GM11168 (cell line): ENCODE results near the gene CHCHD3.

Experiments
- in situ Hi-C: fragments of 300-500 bp; cut with MboI; formaldehyde crosslinking; loops from one replicate; pipeline ENCODE4 v1.12.0; 2022; ENCODE audit warnings: low sequenced_read_pairs; ENCODE audit not compliant: unreplicated experiment

The CHCHD3 gene

DNA sequence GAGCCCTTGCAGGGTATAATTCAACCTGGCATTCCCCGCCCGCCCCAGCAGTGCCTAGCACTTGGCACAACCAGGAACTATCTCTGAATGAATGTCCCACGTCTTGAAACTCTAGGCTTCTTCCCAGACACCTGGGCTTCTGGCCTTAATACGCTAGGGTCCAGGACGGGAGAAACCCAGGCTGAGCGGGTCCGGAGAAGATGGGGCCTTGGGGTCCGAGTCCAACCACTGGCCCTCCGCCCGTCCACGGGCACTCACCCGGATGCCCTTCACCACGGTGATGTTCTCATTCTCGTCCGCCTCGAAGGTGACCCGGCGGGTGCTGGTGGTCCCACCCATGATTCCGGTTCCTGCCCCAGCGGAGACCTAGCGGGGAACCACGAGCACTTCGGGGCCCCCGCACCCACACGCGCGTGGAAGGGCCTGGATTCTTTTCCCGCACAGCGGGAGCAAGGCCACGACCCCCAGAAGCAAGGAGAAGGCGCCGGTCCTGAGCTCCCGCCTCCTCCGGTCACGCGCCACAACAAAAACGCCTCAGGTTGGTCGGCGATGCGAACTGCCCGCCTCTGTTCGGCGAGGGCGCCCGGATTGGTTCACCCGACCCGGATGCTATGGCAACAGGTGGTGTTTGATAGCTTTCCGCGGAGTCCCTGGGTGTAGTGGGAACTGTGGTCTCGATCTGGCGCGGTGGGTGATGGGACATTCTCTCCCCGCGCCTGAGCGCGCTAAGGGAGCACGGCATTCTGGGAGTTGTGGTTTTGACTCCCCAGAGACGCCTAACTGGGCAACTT is at the start of gene CHCHD3:
Gene CHCHD3 (minus strand): TSS at position 492 of the 791 bp plus-strand sequence. CDS start 153 bp downstream, at position 339.
- in situ Hi-C loops: no loop called here

DNA sequence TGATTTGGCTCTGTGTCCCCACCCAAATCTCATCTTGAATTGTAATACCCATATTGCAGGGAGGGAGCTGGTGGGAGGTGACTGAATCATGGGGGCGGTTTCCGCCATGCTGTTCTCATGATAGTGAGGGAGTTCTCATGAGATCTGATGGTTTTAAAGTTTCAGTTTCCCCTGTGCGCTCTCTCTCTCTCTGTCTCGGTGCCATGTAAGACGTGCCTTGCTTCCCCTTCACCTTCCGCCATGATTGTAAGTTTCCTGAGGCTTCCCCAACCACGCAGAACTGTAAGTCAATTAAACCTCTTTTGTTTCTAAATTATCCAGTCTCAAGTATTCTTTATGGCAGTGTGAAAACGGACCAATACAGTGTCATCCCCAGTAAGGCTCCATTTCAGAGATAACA is 48.3 kb upstream of the CHCHD3 start:
- in situ Hi-C loops: no loop called here

DNA sequence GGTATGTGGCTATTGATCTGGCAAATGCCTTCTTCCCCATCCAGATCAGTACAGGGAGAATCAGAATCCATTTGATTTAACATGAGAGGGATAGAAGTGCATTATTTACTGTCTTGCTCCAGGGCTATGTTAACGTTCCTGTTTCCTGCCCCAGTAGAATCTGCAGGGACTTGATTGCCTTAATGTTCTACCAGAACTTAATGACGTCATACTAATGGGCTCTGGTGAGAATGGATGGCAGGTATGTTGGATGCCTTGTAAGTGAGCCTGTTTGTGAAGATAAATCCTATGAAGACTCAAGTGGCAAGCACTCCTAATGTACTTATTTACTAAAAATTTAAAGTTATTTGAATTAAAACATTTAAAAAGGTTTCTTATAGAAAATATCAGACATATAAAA is 44.5 kb upstream of the CHCHD3 start:
- in situ Hi-C loops: no loop called here

DNA sequence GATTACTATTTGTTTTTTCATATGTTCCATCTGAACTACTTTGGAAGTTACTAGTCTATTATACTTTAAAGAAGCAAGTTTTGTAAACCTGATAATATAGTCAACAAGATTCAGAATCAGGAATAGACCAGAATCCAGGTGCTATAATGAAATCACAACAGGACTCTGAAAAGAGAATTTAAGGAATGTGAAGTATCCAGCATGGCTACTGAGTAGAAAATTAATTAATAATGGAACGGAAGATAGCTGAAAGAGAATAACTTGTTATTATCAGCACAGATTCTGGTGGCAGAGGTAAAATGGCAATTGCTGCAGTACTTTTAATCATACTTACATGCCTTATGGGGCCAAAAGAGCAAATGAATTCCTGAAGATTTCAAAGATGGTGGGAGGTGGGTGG is 43.1 kb upstream of the CHCHD3 start:
- in situ Hi-C loops: no loop called here

DNA sequence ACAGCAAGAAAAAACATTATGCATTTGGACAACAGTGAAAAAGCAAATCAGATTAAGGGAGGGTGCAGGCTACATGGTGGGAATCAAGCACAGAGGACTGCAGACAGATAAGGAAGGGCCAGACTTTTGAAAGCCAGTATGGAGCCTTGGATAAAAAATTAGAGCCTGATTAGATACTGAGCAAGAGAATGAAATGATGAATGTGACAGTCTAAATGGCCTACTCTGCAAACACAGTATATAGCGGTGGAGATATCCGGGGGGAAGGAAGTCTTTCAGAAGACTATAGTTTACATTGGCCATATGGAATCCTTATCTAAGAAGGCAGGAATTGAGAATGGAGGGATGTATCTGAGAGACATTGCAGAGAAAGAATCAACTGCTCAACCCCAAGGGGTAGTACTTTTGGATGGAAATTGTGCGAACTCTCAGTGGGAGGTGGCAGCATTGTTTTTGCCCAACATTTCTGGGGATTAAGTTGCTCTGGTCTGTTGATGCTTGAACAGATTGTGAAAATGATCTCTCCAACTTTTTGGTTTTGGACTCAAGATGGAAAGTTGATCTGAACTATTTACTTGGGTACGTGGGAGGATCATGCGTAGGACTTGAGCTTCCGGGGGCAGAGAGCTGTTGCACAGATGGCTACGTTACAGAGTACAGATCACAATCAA is 39.4 kb upstream of the CHCHD3 start:
- in situ Hi-C loops: no loop called here

DNA sequence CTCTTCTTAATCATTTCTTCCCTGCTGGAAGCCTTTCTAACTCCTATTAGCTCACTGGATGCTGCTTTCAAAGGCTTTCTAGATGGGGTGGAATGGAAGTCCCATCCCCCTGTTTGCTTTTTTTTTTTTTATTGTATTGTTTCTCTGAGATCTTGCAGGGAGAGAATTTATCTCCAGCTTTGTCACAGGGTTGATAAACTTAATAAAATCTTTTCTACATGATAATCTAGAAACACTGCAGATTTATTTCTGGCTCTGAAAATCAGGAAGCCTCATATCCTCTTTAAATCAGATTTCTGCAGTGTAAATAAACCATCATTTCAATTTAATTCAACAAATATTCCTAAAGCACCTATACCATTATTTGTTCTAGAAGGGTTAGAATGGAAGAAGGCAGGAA is 37.2 kb upstream of the CHCHD3 start:
- in situ Hi-C loops: no loop called here

DNA sequence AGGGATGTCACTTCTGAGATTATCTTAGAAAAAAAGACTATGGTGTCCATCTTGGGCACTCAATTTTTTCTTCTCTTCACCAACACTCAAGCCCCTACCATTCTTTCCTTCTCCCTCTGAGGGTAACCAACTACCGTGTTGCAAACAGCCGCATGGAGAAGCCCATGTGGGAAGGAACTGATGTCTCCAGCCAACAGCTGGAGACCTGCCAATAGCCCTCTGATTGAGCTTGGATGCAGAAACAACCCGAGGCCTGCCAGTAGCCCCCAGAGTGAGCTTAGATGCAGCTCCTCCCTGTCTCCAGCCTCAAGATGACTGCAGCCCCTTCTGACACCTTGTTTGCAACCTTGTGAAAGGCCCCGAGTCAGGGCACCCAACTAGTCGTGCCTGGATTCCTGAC is 36.4 kb upstream of the CHCHD3 start:
- in situ Hi-C loops: no loop called here

DNA sequence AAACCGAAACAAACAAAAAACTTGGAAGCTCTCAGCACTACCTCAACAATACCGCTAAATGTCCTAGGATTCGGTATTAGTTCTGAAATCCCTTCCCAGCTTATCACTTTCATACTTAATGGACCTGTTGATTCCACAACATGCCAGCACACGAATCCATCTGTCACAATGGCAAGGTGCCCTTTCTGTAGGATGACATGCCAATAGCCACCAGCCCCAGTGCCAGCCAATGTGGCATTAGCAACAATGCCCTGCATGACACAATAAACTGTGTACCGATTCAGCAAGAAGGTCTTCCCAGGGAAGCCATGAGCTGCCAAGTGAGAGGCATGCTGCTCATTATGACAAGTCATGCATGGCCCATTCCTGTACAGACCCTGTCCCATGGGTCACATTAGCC is 35.6 kb upstream of the CHCHD3 start:
- in situ Hi-C loops: no loop called here

DNA sequence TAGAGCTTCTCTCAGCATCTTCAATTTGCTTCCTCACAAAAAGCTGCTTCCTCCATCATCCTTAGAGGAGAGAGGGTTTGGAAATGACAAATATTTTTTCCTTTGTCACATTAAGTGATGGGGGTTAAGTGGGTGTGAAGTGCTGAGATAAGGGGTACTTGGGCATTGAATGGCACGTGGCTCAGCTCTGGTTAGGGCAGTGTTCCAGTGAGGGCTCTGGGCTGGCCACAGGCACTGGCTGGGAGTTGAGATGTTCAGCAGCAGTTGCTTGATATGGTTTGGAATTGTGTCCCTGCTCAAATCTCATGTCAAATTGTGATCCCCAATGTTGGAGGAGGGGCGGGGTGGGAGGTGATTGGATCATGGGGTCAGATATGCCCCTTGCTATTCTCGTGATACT is 33.7 kb upstream of the CHCHD3 start:
- in situ Hi-C loops: no loop called here

DNA sequence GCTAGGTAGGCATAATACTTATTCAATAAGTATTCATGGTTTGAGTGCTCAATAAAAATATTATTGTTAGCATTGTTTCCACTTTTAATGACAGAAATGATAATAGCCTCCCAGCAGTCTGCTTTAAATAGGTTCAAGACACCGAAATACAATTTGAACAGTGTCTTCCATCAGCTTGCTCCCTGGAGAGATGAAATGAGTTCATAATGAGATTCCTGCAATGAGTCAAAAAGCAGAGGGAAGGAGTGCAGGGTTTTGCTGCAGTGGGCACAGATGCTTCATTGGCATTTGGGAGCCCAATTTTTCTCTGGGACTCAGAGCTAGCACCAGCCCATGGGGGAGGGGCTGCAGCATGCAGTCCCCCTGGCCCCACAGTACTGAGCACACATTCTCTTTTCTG is 32.6 kb upstream of the CHCHD3 start:
- in situ Hi-C loops: no loop called here

DNA sequence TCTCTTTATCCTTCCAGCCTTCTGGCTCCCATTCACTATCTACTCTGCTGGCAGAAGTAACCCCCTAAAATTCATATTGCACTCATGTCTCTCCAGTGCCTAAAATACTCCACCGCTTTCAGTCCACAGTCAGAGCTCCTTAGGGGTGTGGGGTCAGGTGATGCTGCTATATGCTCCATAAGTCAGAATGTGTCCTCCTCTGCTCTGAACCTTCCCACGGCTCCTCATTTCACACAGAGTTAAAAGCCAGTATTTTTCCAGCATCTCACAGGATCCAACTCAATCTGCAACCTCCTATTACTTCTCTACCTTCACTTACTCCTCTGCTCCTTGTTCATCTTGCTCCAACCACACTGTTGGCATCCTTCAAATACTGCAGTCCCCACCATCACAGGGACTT is 31.1 kb upstream of the CHCHD3 start:
- in situ Hi-C loops: no loop called here

DNA sequence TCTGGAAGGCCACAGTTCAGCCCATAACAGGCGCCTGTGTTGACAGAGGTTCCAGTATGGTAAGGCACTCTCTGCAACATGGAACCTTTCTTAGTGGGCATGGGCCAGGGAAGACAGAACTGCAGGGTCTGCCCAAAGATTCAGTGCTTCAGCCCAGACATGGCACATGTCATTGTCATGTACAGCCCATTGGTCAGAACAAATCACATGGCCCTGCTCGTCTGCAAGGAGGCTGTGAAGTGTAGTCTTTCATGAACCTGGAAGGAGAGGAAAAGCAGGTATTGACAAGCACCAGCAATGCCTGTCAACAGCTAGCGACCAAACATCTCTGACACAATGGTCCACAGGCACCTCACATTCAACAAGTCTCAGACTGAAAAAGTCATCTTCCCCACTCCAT is 30.4 kb upstream of the CHCHD3 start:
- in situ Hi-C loops: no loop called here

DNA sequence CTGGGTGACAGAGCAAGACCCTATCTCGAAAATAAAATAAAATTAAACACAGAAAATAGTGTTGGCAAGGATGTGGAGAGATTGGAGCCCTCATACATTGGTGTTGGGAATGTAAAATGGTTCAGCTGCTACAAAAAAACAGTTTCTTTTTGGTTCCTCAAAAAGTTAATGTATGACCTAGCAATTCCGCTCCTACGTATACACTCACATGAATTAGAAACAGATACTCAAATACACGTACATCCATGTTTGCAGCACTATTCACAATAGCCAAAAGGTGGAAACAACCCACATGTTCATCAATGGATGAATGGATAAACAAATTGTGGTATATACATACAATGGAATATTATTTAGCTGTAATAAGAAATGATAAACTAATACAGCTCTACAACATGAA is 28.4 kb upstream of the CHCHD3 start:
- in situ Hi-C loops: no loop called here

DNA sequence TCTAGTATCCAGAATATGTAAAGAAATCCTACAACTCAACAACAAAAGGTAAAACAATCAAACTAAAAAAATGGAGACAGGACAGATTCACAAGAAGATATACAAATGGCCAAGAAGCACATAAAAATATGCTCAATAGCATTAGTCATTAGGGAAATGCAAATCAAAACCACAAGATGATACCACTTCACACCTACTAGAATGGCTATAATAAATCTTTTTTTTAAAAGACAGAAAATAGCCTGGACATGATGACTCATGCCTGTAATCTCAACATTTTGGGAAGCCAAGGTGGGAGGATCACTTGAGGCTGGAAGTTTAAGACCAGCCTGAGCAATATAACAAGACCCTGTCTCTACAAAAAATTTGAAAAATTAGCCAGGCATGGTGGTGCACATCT is 27.9 kb upstream of the CHCHD3 start:
- in situ Hi-C loops: no loop called here

DNA sequence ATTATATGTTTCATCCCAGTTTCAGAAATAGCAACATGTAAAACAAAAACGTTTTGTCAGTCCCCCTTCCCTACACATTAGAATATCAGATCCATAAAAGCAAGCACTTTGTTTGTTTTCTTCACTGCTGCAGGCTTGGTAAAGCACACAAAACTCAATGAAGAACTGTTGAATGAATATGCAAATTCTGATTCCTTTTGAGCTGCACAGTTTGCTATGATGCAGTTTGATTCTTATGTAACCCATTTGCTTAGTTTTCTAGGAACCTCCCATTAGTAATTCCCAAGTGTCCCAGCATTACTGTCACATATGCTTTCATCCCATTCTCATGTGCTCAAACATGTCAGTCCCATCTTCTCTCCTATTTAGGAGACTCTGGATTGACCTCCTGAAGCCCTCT is 26.1 kb upstream of the CHCHD3 start:
- in situ Hi-C loops: no loop called here

DNA sequence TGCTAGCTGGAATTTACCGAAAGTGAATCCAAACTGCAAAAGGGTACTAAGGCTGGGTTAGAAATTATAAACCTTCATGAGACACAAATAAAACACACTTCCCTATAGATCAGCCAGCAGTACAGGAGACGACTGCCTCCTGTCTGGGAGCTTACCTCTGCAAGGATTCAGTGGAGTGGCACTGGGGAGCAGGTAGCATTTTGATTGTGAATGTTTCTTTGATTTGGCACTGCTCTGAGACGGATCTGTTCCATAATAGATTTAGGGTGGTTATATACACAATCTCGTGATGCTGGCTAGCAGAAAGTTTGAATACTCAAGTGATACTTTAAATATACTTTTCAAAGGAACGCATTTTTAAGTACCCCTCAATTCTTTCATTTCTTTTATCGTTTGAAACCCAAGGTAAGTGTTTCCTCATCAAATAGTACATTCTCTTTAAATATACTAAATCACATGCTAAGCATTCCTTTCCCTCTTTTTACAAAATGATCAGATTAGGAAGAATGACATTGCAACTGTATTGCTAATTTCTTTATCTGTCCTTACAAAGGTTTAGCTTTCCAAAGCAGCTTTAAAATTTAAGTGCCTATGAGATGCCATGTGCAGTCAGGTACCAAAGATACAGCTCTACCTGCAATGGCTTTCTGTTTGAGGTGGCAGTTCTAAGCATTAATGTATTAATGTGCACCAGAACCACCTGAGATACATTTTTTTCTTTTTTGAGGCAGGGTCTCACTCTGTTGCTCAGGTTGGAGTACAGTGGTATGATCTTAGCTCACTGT is 20.6 kb upstream of the CHCHD3 start:
- in situ Hi-C loops: no loop called here

DNA sequence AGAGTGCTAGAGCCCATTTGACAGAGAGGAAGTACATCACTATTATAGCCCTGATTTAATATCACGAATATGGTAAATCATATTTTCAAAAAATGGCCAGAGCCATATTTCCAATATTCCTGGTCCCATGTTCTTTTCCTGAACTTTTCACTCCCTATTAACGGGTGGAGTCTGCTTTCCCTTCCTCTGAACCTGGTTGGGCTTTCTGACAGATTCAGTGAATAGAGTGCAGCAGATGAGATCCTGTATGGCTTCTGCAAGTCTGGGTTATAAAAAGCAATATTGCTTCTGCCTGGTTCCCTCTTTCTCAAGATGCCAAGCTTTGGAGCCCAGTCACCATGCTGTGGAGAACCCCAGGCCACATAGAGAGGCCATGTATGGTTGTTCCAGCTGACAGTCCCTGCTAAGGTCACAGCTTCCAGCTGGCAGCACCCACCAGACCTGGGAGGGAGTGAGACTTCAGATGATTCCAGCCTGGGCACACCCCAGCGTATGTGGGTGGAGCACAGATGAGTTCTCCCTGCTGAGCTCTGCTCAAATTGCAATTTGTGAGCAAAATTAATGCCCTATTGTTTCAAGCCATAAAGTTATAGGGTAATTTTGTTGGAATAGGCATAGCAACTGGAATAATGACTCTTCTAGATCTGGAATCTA is 17.9 kb upstream of the CHCHD3 start:
- in situ Hi-C loops: no loop called here

DNA sequence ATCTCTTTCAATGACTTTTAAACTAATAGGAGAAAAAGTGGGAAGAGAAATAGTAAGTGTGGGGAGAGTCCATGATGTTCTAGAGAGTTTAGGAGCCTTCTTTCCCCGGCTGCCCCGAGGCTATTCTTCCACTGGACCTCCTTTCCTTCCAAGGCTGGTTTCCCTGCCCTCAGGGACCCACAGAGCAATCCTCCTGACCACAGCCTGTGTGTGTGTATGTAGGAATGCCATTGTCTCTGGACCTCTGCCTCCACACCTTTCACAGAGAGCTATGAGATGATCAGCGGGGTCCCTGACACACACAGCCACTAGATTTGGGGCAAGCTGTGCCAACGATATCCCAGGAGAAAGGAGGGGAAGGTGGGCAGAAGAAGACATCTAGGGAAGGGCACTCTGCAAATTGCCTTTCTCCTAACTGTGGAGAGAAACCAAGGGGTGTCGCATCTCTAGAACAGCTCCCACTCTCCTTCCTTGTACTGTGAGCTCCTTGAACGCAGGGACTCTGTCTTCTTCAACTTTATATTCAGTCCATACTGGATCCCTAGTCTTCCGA is 13.3 kb upstream of the CHCHD3 start:
- in situ Hi-C loops: no loop called here

DNA sequence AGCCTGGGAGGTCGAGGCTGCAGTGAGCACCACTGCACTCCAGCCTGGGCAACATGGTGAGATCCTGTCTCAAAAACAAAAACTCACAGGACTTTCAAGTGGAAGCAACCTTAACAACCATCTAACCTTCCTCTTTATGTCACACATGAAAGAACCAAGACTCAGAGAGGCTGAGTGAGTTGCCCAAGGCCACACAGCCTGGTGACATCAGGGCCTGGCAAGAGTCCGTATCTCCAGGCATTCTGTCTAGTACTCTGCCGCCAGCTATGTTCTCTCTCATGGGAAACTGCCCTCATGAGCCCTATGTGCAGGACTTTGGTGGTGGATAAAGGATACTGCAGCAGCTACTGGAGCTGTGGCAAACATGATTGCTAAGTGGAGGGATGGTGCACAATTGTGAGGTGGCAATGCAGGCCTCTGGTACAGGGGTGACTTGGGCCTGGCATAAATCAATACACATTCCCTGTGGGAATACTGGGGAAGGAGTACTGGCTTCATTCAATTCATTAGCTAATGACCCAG is 10.1 kb upstream of the CHCHD3 start:
- in situ Hi-C loops: no loop called here

DNA sequence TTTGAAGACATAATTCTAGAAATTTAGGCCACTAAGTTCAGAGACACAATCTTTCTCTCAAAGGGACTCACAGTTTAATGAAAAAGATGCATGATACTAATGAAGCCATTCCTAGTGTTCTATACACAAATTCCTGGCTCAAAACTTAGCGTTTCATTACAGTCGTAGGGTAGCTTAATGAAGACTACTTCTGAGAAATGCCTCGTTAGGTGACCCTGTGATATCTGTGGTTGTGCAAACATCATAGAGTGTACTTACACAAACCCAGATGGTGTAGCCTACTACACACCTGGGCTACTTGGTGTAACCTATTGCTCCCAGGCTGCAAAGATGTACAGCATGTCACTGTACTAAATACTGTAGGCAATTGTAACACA is 488 bp upstream of the CHCHD3 start:
- in situ Hi-C loops: no loop called here
